Thymus (tissue), 2 donors: Measurements from ENCODE around the gene KCNK3. TPM values are rescaled to one million over a fixed set of nuclear protein-coding genes. Genes with fewer than 3 reads are reported as not detected.

Source experiments
- polyA plus RNA-seq: library from polyadenylated mRNA; stranded (reverse); fragments of 200-250 nt; gene quantifications from one replicate; pipeline ENCODE4 v1.2.3, GENCODE V29; 2013
- total RNA-seq: library from RNA; stranded (reverse); fragments of 120-200 nt; gene quantifications from one replicate; pipeline ENCODE4 v1.2.4, GENCODE V29; 2013
- donor health status: healthy.

Gene KCNK3
- total and polyA plus RNA-seq, 2 donors: 0.05 to 0.71 TPM

Other genes with a start within 250 kb of the KCNK3 start
- gene OTOF, start 214.6 kb upstream of the KCNK3 start, total RNA-seq: 0.42 TPM
- 0.71 TPM for gene OTOF, start 214.6 kb upstream of the KCNK3 start, polyA plus RNA-seq
- gene CIB4, start 51.4 kb upstream of the KCNK3 start, total RNA-seq: 0.19 TPM
- not detected for gene CIB4, start 51.4 kb upstream of the KCNK3 start, polyA plus RNA-seq
- gene SLC35F6, start 71.6 kb downstream of the KCNK3 start, total RNA-seq: 7.0 TPM
- 10.8 TPM for gene SLC35F6, start 71.6 kb downstream of the KCNK3 start, polyA plus RNA-seq
- gene CENPA, start 93.3 kb downstream of the KCNK3 start, total RNA-seq: 25.6 TPM
- 4.2 TPM for gene CENPA, start 93.3 kb downstream of the KCNK3 start, polyA plus RNA-seq
- gene DPYSL5, start 155.4 kb downstream of the KCNK3 start, total RNA-seq: 0.09 TPM
- 0.16 TPM for gene DPYSL5, start 155.4 kb downstream of the KCNK3 start, polyA plus RNA-seq